Karpas-422 (cell line): ENCODE results near the gene NFU1. TPM values are rescaled to one million over a fixed set of nuclear protein-coding genes. Genes with fewer than 3 reads are reported as not detected.

Experiments
- DNase-seq: peaks from one replicate; pipeline ENCODE4 v3.0.0-alpha.2; 2015
- H2AFZ ChIP-seq: fragments of 200-600 bp; sonication (generic); 2 replicates; pipeline ENCODE4 v1.6.1; 2014; ENCODE audit warnings: antibody characterized with exemption, low read length, mixed read lengths
- H3K27ac ChIP-seq: fragments of 200-600 bp; sonication (generic); 2 replicates; pipeline ENCODE4 v1.5.1; 2014; ENCODE audit warnings: mild to moderate bottlenecking, low read length, moderate library complexity
- H3K27me3 ChIP-seq: fragments of 200-600 bp; sonication (generic); 2 replicates; pipeline ENCODE4 v1.6.1; 2014; ENCODE audit warnings: low read length, mixed read lengths
- H3K36me3 ChIP-seq: fragments of 200-600 bp; sonication (generic); 2 replicates; pipeline ENCODE4 v1.6.1; 2014; ENCODE audit warnings: low read length, mixed read lengths; ENCODE audit not compliant: insufficient read depth
- H3K4me1 ChIP-seq: fragments of 200-600 bp; sonication (generic); 2 replicates; pipeline ENCODE4 v1.6.1; 2014; ENCODE audit warnings: mild to moderate bottlenecking, low read length, mixed read lengths
- H3K4me2 ChIP-seq: fragments of 200-600 bp; sonication (generic); 2 replicates; pipeline ENCODE4 v1.6.1; 2014; ENCODE audit warnings: low read length, low read depth, mild to moderate bottlenecking; ENCODE audit not compliant: poor library complexity, severe bottlenecking
- H3K4me3 ChIP-seq: fragments of 200-600 bp; sonication (generic); 2 replicates; pipeline ENCODE4 v1.5.1; 2014; ENCODE audit warnings: mild to moderate bottlenecking, antibody characterized with exemption, low read length, mixed read lengths
- H3K79me2 ChIP-seq: fragments of 200-600 bp; sonication (generic); 2 replicates; pipeline ENCODE4 v1.6.1; 2014; ENCODE audit warnings: mild to moderate bottlenecking, low read length, mixed read lengths
- H3K9ac ChIP-seq: fragments of 200-600 bp; sonication (generic); 2 replicates; pipeline ENCODE4 v1.6.0; 2014; ENCODE audit warnings: low read length
- H3K9me2 ChIP-seq: fragments of 200-600 bp; sonication (generic), shearing (Covaris generic); replicated peaks from 2 replicates; pipeline ENCODE4 v1.6.0; 2014; ENCODE audit warnings: mild to moderate bottlenecking, low read length, moderate library complexity; ENCODE audit not compliant: insufficient read depth
- H3K9me3 ChIP-seq: fragments of 300-700, 200-600 bp; sonication (generic); 2 replicates; pipeline ENCODE4 v1.6.1; 2014; ENCODE audit warnings: low read length, mixed read lengths
- H4K20me1 ChIP-seq: fragments of 200-600 bp; sonication (generic); 2 replicates; pipeline ENCODE4 v1.6.1; 2014; ENCODE audit warnings: mild to moderate bottlenecking, antibody characterized with exemption, low read length, low read depth; ENCODE audit not compliant: insufficient read depth
- total RNA-seq: library from RNA; depleted of rRNA; stranded (reverse); fragments of >200 nt; shearing (Covaris generic); gene quantifications from 2 replicates; pipeline ENCODE4 v1.2.3, GENCODE V29; 2014; ENCODE audit warnings: low replicate concordance

NFU1 gene
- total RNA-seq, 1 experiment from 2014 or later: 42.8 TPM

DNA sequence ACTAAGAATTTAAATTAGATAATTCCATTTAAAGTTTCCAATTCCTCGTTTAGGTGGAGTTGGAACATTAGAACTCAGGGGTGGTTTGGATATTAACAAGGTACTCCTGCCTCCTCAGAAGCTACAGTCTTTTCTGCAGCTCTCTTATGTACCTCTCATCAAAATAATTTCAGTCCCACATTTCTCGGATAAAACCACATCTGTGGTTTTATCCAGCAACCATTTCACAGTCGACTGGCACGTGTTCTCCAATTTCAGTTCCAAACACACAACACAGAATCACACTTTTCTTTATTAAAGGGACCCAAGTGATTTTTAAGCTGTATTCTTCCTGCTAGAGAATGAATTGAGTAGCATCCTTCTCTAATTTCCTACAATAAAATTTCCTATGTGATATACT is 22.7 kb upstream of the NFU1 start:
- Histone ChIP-seq H3K9me2 (no peaks in the 10 kb centered on the region), H3K9me3 (no peaks in the 10 kb centered on the region), H4K20me1 (no peaks in the 10 kb centered on the region), H3K36me3 (no peaks in the 10 kb centered on the region), H3K9ac (no peak overlapping the region), H3K4me2 (no peak overlapping the region), H2AFZ (no peak overlapping the region), H3K4me3 (no peak overlapping the region), H3K4me1 (no peaks in the 10 kb centered on the region), H3K79me2 (no peaks in the 10 kb centered on the region), H3K27me3 (no peaks in the 10 kb centered on the region), H3K27ac (no peak overlapping the region)
- DNase-seq: no peak

DNA sequence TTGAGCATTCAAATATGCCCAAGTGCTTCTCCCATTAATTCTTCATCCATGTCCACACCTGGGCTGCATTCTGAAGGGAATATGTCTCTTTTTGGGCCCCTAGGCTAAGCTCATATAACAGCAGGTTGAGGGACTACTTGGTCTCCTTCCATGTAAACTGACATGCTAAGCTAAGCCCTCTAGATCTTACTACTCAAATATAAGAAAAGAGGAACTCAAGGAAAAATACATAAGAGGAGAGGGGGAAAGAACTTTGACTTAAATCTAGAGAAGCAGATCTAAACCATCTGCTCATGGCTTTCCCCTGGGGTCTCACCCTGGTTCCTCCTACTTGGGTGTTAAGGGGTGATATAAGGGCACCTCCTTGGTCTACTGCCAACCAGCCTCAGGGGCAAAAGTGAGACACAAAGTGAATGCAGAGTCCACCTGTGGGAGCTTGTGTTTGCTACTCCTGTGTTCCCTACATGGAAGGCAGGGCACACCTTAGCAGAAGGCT is 19.8 kb upstream of the NFU1 start:
- H2AFZ ChIP-seq: no peak overlapping the region

DNA sequence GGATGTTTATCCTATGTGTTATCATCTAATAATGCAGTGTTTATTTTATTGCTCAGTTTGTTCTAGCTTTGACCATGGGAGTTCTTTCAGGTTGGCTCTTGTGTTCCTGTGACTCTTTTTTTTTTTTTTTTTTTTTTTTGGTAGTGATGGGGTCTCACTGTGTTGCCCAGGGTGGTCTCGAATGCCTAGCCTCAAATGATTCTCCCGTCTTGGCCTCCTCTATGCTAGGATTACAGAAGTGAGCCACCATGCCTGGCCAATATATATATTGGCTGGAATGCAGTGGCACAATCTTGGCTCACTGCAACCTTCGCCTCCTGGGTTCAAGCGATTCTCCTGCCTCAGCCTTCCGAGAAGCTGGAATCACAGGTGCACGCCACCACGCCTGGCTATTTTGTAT is 18.9 kb upstream of the NFU1 start:
- H3K4me3 ChIP-seq: no peak overlapping the region

More for the DNA sequence above, 19.8 kb upstream of the NFU1 start:
- Histone ChIP-seq H3K9ac (no peak overlapping the region), H4K20me1 (no peaks in the 10 kb centered on the region), H3K27ac (no peak overlapping the region), H3K27me3 (no peaks in the 10 kb centered on the region), H3K4me2 (no peak overlapping the region), H3K9me3 (no peaks in the 10 kb centered on the region), H3K79me2 (no peaks in the 10 kb centered on the region), H3K4me1 (no peaks in the 10 kb centered on the region; the same call in 1 of the 2 replicates), H3K4me3 (no peak overlapping the region), H3K9me2 (no peaks in the 10 kb centered on the region), H3K36me3 (no peaks in the 10 kb centered on the region)
- DNase-seq: no peak

DNA sequence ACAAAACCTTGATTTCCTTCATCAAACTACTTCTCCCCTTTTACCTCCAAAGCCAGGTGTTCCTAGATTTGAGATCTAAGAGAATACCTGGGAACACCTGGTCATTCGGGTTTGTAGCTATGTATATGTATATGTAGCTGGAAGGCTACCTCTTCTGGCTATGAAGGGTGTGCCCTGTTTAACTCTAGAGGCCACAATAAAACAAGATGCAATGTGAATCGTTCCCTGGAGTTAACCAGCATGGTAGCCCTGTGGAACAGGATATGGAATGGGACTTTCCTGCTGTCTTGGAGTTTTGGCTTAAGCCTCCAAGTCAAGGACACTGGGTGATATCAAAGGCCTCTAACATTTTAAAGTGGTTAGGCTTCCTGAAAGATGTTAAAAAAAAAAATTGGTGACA is 17.7 kb upstream of the NFU1 start:
- Histone ChIP-seq H3K9me3 (no peaks in the 10 kb centered on the region), H3K27ac (no peak overlapping the region), H3K9ac (no peak overlapping the region), H4K20me1 (no peaks in the 10 kb centered on the region), H3K36me3 (no peaks in the 10 kb centered on the region), H3K27me3 (no peaks in the 10 kb centered on the region), H3K4me1 (no peaks in the 10 kb centered on the region; the same call in 1 of the 2 replicates), H3K4me3 (no peak overlapping the region), H3K9me2 (no peaks in the 10 kb centered on the region), H3K4me2 (no peak overlapping the region), H2AFZ (no peak overlapping the region), H3K79me2 (no peaks in the 10 kb centered on the region)
- DNase-seq: no peak

More for the DNA sequence above, 18.9 kb upstream of the NFU1 start:
- no peaks in the 10 kb centered on the region for H3K36me3 ChIP-seq
- H3K4me1 ChIP-seq: no peaks in the 10 kb centered on the region; the same call in 1 of the 2 replicates
- H3K4me2 ChIP-seq: no peak overlapping the region
- H3K9me3 ChIP-seq: no peaks in the 10 kb centered on the region
- no peak overlapping the region for H2AFZ ChIP-seq
- H3K27me3 ChIP-seq: no peaks in the 10 kb centered on the region
- H4K20me1 ChIP-seq: no peaks in the 10 kb centered on the region
- no peaks in the 10 kb centered on the region for H3K79me2 ChIP-seq
- H3K9ac ChIP-seq: no peak overlapping the region
- no peak overlapping the region for H3K27ac ChIP-seq
- no peak for DNase-seq
- no peaks in the 10 kb centered on the region for H3K9me2 ChIP-seq

DNA sequence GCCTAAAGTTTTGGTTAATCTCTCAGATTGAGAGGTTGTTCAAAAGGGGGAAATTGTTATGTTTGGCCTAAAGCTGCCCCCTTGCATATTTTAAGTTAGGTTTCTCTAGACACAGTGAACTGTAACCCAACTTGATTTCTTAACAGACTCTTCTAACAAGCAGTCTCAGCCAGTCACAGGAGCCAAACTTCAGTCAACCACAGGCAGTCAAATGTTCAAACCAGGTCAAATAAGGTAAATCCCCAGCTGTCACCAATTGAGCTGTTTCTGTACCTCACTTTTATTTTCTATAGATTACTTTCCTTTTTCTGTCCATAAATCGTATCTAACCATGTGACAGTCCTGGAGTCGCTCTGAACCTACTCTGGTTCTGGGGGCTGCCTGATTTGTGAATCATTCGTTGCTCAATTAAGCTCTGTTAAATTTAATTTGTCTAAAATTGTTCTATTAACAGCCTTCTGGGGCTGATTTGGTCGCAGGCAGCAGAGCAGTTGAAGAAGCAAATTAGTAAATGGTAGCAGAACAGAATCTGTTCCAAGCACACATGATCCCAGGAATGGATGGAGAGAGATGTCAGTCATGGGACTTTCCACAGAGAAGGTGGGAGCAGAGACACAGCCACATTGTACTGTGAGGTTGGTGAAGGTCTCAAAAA is 16.4 kb upstream of the NFU1 start:
- no peak overlapping the region for H3K9ac ChIP-seq
- H3K4me3 ChIP-seq: no peak overlapping the region
- DNase-seq: no peak
- H3K27ac ChIP-seq: no peak overlapping the region
- H3K36me3 ChIP-seq: no peaks in the 10 kb centered on the region
- no peaks in the 10 kb centered on the region for H4K20me1 ChIP-seq
- H3K79me2 ChIP-seq: no peaks in the 10 kb centered on the region
- H3K4me2 ChIP-seq: no peak overlapping the region
- no peaks in the 10 kb centered on the region for H3K9me2 ChIP-seq
- H3K9me3 ChIP-seq: no peaks in the 10 kb centered on the region
- no peaks in the 10 kb centered on the region; the same call in 1 of the 2 replicates for H3K4me1 ChIP-seq
- no peaks in the 10 kb centered on the region for H3K27me3 ChIP-seq
- H2AFZ ChIP-seq: no peak overlapping the region

DNA sequence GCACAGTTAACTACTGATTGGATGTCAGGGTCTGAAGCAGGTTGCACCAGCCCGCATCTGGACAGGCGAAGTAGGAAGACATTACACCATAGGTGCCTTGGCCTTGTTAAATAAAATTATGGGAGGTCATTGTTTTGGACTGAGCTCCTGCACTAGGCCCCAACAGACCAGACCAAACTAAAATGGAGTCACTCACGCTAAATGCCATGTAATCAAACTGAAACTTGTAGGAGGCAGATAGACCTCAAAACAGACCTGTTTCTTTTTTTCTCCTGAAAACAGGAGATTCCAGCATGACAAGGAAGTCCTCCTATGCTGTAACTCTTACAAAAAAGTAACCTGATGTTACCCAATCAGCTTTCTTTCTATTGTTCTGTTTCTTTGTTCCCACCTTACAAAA is 15.5 kb upstream of the NFU1 start:
- Histone ChIP-seq H2AFZ (no peak overlapping the region), H3K9me2 (no peaks in the 10 kb centered on the region), H3K4me1 (no peaks in the 10 kb centered on the region; the same call in 1 of the 2 replicates), H3K27ac (no peak overlapping the region), H3K4me2 (no peak overlapping the region), H3K27me3 (no peaks in the 10 kb centered on the region), H3K4me3 (no peak overlapping the region), H4K20me1 (no peaks in the 10 kb centered on the region), H3K36me3 (no peaks in the 10 kb centered on the region), H3K9me3 (no peaks in the 10 kb centered on the region), H3K9ac (no peak overlapping the region), H3K79me2 (no peaks in the 10 kb centered on the region)
- DNase-seq: no peak

DNA sequence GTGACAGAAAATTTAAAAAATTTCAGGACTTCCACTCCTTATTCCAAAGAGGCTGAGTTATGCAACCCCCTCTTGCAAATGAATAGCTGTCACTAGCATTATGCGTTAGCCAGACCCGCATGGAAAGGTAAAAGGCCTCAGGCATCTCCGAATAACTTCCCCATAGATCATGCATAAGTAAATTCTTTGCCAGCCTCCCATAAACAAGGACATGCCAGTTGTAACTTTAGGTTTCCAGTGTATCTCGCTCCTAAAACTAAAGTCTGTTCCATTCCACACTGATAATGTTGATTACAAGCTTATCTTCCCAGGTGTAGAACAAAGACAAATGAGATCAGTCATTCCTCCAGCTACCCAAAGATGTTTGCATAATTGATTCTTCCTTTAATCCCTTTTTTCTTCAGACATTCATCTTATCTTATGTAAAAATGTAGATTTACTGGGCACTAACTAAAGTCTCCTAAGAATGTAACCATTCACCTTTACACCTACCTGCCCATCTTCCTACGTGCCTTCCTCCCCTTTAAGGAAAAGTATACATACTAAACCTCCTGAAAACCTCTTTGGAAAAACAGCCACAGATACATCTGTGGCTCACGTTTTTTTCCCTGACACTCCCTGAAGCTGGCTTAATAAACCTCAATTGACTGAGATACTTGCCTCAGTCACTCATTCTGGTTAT is 13.6 kb upstream of the NFU1 start:
- no peaks in the 10 kb centered on the region for H3K9me3 ChIP-seq
- H3K36me3 ChIP-seq: no peaks in the 10 kb centered on the region
- no peak overlapping the region for H3K27ac ChIP-seq
- DNase-seq: no peak
- no peak overlapping the region for H3K9ac ChIP-seq
- H4K20me1 ChIP-seq: no peaks in the 10 kb centered on the region
- no peak overlapping the region for H2AFZ ChIP-seq
- H3K79me2 ChIP-seq: no peaks in the 10 kb centered on the region
- H3K27me3 ChIP-seq: no peaks in the 10 kb centered on the region
- H3K9me2 ChIP-seq: no peaks in the 10 kb centered on the region
- H3K4me2 ChIP-seq: no peak overlapping the region
- H3K4me3 ChIP-seq: no peak overlapping the region
- no peaks in the 10 kb centered on the region; the same call in 1 of the 2 replicates for H3K4me1 ChIP-seq

DNA sequence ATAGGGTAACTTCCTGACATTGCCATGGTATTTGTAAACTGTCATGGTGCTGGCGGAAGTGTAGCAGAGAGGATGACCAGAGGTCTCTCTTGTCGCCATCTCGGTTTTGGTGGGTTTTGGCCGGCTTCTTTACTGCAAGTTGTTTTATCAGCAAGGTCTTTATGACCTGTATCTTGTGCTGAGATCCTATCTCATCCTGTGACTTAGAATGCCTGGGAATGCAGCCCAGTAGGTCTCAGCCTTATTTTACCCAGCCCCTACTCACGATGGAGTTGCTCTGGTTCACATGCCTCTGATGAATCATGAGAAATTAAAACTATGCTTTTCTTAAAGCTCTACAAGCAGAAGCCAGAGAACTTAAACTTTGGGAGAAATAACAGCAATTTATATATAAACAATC is 12.7 kb upstream of the NFU1 start:
- no peak for DNase-seq
- Histone ChIP-seq H3K36me3 (no peaks in the 10 kb centered on the region), H3K4me2 (no peak overlapping the region), H3K27me3 (no peaks in the 10 kb centered on the region), H3K9me3 (no peaks in the 10 kb centered on the region), H3K27ac (no peak overlapping the region), H4K20me1 (no peaks in the 10 kb centered on the region), H2AFZ (no peak overlapping the region), H3K4me1 (no peaks in the 10 kb centered on the region; the same call in 1 of the 2 replicates), H3K9ac (no peak overlapping the region), H3K9me2 (no peaks in the 10 kb centered on the region), H3K4me3 (no peak overlapping the region), H3K79me2 (no peaks in the 10 kb centered on the region)
